Frontal cortex (tissue), 4 donors: ENCODE data around the gene C16orf54. TPM values are rescaled to one million over a fixed set of nuclear protein-coding genes. Genes with fewer than 3 reads are reported as not detected.
"Not testable (repeated sequence)": the region's sequence is repeated elsewhere in the genome, so short reads cannot be mapped to it uniquely, and the experiment has no call there.

ENCODE experiments used
- DNase-seq, 2 donors: peaks; one replicate each; pipeline ENCODE4 v3.0.0; 2012; ENCODE audit warnings: low spot score in 2 of 2
- FAIRE-seq: peaks from 2 replicates; lab custom pipeline; 2012; peaks lifted over from hg19 to GRCh38; lab: Jason Lieb, UNC
- total RNA-seq: library from RNA; depleted of rRNA; stranded (reverse); fragments of >200 nt; gene quantifications from one replicate; pipeline ENCODE4 v1.2.3, GENCODE V29; 2014
- donor health status: control.
- donor health status: control.
- donor health status: control.

Gene C16orf54
- total RNA-seq, 1 donor from 2014 or later, result 0.41 TPM

- FAIRE-seq, result no peak
- no peak for DNase-seq
These were observed 1.8 kb downstream of the C16orf54 start for GRCh38 chr16:29743827-29744531.

- DNase-seq (no peak), FAIRE-seq (no peak)
These were observed 2.3 kb downstream of the C16orf54 start for GRCh38 chr16:29743475-29743826.

DNA sequence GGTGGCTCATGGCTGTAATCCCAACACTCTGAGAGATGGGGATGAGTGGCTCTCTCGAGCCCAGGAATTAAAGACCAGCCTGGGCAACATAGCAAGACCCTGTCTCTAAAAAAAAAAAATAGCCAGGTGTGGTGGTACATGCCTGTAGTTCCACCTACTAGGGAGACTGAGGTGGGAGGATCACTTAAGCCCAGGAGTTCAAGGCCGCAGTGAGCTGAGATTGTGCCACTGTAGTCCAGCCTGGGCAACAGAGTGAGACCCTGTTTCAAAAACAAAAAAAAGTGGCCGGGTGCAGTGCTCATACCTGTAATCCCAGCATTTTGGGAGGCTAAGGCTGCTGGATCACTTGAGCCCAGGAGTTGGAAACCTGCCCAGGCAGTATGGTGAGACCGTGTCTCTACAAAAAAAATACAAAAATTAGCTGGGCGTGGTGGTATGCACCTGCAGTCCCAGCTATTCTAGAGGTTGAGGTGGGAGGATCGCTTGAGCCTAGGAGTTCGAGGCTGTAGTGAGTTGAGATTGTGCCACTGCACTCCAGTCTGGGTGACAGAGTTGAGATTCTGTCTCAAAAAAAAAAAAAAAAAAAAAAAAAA lies 3.0 kb downstream of the C16orf54 start:
- DNase-seq (no peak), FAIRE-seq (no peak)

GRCh38 chr16:29740630-29741015 lies 5.2 kb downstream of the C16orf54 start:
- FAIRE-seq, DNase-seq: not testable (repeated sequence)

DNA sequence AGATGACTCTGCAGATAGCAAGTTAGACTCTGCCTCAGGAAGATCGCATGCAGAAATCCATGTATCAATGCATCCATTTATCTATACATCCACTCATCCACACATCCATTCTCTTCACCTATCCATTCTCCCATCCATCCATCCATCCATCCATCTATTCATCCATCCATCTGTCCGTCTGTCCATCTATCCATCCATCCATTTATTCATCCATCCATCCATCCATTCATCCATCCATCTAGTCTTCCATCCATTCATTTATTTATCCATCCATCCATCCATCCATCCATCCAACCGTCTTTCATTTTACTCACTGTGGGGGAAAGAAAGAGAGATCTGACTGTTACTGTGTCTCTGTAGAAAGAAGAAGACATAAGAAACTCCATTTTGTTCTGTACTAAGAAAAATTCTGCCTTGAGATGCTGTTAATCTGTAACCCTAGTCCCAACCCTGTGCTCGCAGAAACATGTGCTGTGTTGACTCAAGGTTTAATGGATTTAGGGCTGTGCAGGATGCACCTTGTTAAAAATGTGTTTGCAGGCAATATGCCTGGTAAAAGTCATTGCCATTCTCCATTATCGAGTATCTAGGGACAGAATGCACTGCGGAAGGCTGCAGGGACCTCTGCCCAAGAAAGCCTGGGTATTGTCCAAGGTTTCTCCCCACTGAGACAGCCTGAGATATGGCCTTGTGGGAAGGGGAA lies 5.7 kb downstream of the C16orf54 start:
- not testable (repeated sequence) for DNase-seq, FAIRE-seq

DNA sequence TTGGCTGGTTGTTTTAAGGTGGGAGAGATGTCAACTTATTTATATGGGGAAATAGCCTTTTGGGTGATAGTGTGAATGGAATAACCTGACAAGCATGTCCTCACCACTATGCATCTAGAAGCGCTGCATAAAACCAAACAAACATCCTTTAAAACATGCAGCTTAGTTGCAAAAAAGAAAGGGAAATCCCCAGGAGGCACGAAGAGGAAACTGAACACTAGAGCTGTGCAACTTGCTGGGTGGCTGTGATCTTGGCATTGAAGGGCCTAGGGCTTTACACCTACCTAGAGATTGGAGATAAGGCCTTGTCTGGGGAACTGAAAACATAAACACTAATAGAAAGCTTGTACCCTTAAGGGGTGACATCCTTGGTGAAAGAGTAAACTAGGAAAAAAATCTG lies 7.3 kb downstream of the C16orf54 start:
- FAIRE-seq (no peak), DNase-seq (no peak)

- no peak for DNase-seq
- FAIRE-seq, result no peak
These were observed 8.1 kb downstream of the C16orf54 start for GRCh38 chr16:29737713-29738112.

DNA sequence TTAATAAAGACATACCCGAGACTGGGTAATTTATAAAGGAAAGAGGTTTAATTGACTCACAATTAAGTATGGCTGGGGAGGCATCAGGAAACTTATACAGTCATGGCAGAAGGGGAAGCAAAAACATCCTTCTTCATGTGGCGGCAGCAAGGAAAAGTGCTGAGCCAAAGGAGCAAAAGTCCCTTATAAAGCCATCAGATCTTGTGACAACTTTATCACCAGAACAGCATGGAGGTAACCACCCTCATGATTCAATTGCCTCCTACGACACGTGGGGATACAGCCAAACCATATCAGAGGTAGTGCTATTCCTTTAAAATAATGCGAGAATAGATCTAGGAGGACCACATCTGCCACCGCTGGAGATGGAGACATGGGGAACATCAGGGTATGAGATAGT lies 9.0 kb downstream of the C16orf54 start:
- FAIRE-seq, result no peak
- DNase-seq, result no peak

GRCh38 chr16:29736112-29736511 lies 9.7 kb downstream of the C16orf54 start:
- DNase-seq (no peak), FAIRE-seq (no peak)

DNA sequence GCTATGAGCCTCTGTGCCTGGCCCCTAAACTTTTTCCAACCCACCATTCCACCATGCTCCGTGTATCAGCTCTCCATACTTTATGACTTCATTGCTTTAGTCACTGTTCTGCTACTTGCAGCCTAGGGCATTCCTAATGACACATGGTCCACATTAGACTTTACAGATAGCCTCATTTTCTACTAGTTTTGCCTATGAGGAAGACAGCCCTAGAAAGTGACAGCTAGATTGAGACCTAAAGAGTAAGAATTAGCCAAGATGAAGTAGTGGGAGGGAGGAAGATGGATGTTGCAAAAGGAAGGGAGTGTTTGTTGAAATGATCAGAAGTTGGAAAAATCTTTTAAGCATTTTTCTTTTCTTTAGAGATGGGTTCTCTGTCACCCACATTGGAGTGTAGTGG lies 11.0 kb downstream of the C16orf54 start:
- FAIRE-seq (no peak), DNase-seq (no peak)

GRCh38 chr16:29731768-29732601 lies 13.8 kb downstream of the C16orf54 start:
- not testable (repeated sequence) for DNase-seq, FAIRE-seq

GRCh38 chr16:29730649-29731048 lies 15.1 kb downstream of the C16orf54 start:
- DNase-seq, result no peak
- FAIRE-seq, result no peak

- FAIRE-seq (no peak), DNase-seq (peak in 1 of 2 donors; percentile 48)
These were observed 16.7 kb downstream of the C16orf54 start for GRCh38 chr16:29729116-29729521.

- no peak for DNase-seq
- no peak for FAIRE-seq
These were observed 18.3 kb downstream of the C16orf54 start for GRCh38 chr16:29727452-29727851.

DNA sequence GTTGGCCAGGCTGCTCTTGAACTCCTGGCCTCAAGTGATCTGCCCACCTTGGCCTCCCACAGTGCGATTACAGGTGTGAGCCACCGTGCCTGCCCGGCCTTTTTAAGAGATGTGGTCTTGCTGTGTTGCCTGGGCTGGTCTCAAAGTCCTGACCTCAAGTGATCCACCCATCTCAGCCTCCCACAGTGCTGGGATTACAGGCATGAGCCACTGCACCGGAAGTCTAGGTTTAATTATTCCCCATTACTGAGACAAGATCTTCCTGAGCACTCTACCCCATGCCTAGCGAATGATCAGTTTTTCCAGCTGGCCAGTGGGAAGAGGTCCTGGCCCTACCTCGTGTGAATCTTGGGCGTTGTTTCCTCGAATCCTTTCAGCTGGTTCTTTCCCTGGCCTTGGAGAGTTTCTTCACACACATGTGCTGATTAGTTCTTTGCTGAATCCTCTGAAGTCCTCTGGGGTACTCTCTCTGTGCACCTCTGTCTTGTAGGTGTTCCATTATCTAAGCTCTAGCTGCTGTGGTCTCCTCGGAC lies 18.9 kb downstream of the C16orf54 start:
- FAIRE-seq, result no peak
- no peak for DNase-seq

GRCh38 chr16:29721167-29721879 lies 24.5 kb downstream of the C16orf54 start:
- DNase-seq, FAIRE-seq: not testable (repeated sequence)

DNA sequence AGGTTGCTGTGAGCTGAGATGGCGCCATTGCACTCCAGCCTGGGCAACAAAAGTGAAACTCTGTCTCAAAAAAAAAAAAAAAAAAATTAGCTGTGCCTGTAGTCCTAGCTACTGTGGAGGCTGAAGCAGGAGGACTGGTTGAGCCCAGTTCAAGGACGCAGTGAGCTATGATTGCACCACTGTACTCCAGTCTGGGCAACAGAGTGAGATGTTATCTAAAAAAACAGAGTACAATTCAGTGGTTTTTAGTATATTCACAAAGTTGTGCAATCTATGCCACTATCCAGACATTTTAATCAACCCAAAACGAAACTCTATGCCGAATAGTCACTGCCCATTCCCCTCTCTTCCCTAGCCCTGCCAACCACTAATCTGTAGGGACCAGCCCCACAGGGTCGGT lies 25.1 kb downstream of the C16orf54 start:
- FAIRE-seq (no peak), DNase-seq (no peak)

DNA sequence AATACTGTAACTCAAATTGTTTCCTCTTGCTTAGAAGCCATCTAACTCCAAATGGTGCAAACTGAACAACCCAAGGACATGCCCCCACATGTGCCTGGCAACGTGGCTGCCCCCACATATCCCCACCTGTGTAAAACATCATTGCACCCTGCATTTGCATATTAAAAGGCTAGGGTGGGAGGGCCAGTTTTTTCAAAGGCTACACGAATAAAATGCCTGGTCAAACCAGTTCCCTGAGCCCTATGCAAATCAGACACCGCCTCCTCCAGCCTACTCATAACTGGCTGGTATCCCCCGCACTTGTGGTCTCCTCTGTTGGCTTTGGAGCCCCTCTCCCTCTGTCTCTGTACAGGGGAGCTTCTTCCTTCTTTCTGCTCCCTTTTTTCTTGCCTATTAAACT lies 26.7 kb downstream of the C16orf54 start:
- DNase-seq (no peak), FAIRE-seq (no peak)

DNA sequence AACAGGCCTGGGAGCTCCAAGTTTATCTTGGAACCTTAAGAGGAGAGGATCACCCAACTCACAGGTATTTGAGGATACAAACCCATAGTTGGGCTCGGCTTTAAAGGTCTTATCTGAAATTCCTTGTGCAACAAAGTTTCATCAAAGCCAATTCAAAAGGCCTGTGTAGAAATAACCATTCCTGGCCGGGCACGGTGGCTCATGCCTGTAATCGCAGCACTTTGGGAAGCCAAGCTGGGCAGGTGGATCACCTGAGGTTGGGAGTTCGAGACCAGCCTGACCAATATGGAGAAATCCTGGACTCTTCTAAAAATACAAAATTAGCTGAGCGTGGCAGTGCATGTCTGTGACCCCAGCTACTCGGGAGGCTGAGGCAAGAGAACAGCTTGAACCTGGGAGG lies 28.7 kb downstream of the C16orf54 start:
- FAIRE-seq (no peak), DNase-seq (no peak)
